Sigmoid colon (tissue), 7 donors: Measurements from ENCODE around the gene LDB2. TPM values are rescaled to one million over a fixed set of nuclear protein-coding genes. Genes with fewer than 3 reads are reported as not detected.

Experiments used
- DNase-seq: peaks from one replicate; pipeline ENCODE4 v3.0.0-alpha.2; 2019
- H3K27ac ChIP-seq, 4 donors: fragments of 200-600 bp; sonication (generic); one replicate each; pipeline ENCODE4 v1.5.1; 2016 to 2019; ENCODE audit warnings: mild to moderate bottlenecking in 1 of 4
- H3K27me3 ChIP-seq, 3 donors: fragments of 200-600 bp; sonication (generic); one replicate each; pipeline ENCODE4 v1.5.1; 2019; ENCODE audit warnings: mild to moderate bottlenecking in 1 of 3
- H3K36me3 ChIP-seq, 4 donors: fragments of 200-600 bp; sonication (generic); one replicate each; pipeline ENCODE4 v1.5.1; 2016 to 2019
- H3K4me1 ChIP-seq, 4 donors: fragments of 200-600 bp; sonication (generic); one replicate each; pipeline ENCODE4 v1.5.1; 2017 to 2019
- H3K4me3 ChIP-seq, 4 donors: fragments of 200-600 bp; sonication (generic); one replicate each; pipeline ENCODE4 v1.5.1; 2017 to 2019; ENCODE audit warnings: mild to moderate bottlenecking in 2 of 4, moderate library complexity in 1 of 4
- H3K9me3 ChIP-seq, 4 donors: fragments of 200-600 bp in 3 of 4; sonication (generic) in 3 of 4; one replicate each; pipeline versions ENCODE4 v1.5.1 to v1.6.1; 2013 to 2019
- EP300 ChIP-seq, 4 donors: sonication (generic); formaldehyde crosslinking; IDR thresholded peaks; one replicate each; pipeline ENCODE4 v1.6.1; 2017; ENCODE audit warnings: antibody characterized with exemption in 4 of 4
- POLR2A ChIP-seq, 2 donors: fragments of 450-650 bp; IDR thresholded peaks; one replicate each; pipeline ENCODE4 v1.6.1; 2016; ENCODE audit warnings: antibody characterized with exemption in 2 of 2, mild to moderate bottlenecking in 2 of 2, moderate library complexity in 2 of 2
- POLR2AphosphoS5 ChIP-seq, 4 donors: sonication (generic); formaldehyde crosslinking; IDR thresholded peaks; one replicate each; pipeline ENCODE4 v1.6.1; 2017; ENCODE audit warnings: antibody characterized with exemption in 4 of 4
- WGBS, 2 donors: extraction: QIAGEN DNeasy Blood & Tissue Kit; methylation state at CpG; one replicate each; pipeline ENCODE4 v1.1.7; 2013; 5-methylcytosine and 5-hydroxymethylcytosine counted together
- intact Hi-C: fragments of 100-400 bp; cut with DNase I; formaldehyde crosslinking; loops from one replicate; pipeline ENCODE4 v1.15.1; 2023
- polyA plus RNA-seq, 3 donors: library from polyadenylated mRNA; stranded (reverse); fragments of 200-250 nt; gene quantifications; one replicate each; pipeline ENCODE4 v1.2.3, GENCODE V29; 2013
- total RNA-seq, 4 donors: library from RNA; depleted of rRNA; stranded (reverse); fragments of >200 nt; gene quantifications; one replicate each; pipeline ENCODE4 v1.1.0, GENCODE V29; 2016
- TF ChIP-seq, protein P1 (sequence below), 4 experiments: fragments of 450-650 bp in 3 of 4; fragments of 200-600 bp in 1 of 4; IDR thresholded peaks; one replicate each; pipeline ENCODE4 v1.5.1; 2016 to 2019; ENCODE audit warnings: antibody characterized with exemption in 4 of 4, mild to moderate bottlenecking in 3 of 4, moderate library complexity in 2 of 4
- donor health status: healthy with polysubstance abuse.
- donor health status: Bipolar disorder and iron deficiency.
- donor health status: healthy.

The LDB2 gene
- total and polyA plus RNA-seq, 7 donors, result 2.1 to 28.5 (median 18.3) TPM

DNA sequence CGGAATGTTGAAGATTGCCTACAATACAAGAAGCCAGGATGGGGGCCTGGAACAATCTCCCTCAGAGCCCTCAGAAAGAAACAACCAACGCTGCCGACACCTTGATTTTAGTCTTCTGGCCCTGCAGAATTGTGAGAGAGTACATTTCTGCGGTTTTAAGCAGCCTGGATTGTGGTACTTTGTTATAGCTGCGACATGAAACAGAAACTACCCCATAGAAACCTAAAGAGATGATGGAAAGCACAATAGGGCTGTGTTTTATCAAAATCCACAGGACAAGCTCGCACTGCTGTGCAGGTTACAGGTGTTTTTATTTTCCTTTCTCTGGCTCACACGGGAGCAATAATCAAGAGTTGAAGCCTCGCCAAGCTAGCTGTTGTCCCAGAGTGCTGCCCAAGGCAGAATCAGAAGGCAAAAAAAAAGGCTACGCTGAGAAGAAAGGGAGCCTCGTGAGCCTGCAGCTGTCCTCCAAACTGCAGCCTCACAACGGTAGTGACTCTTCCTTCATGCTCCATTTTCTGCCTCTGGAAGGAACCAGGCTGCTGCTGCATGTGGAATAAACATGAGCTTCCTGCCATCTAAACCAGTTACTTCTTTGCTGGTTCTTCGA lies 232.4 kb downstream of the LDB2 start:
- no peaks in the 10 kb centered on the region for H3K4me1 ChIP-seq
- no peak overlapping the region for H3K27ac ChIP-seq
- no peaks in the 10 kb centered on the region for H3K36me3 ChIP-seq
- no peak for DNase-seq
- H3K4me3 ChIP-seq, result no peak overlapping the region
- intact Hi-C loops, result no loop called here
- no peaks in the 10 kb centered on the region for H3K9me3 ChIP-seq
- TF ChIP-seq POLR2AphosphoS5 (IDR thresholded peaks at IDR 0.05), result no peak
- TF ChIP-seq, protein P1, sequence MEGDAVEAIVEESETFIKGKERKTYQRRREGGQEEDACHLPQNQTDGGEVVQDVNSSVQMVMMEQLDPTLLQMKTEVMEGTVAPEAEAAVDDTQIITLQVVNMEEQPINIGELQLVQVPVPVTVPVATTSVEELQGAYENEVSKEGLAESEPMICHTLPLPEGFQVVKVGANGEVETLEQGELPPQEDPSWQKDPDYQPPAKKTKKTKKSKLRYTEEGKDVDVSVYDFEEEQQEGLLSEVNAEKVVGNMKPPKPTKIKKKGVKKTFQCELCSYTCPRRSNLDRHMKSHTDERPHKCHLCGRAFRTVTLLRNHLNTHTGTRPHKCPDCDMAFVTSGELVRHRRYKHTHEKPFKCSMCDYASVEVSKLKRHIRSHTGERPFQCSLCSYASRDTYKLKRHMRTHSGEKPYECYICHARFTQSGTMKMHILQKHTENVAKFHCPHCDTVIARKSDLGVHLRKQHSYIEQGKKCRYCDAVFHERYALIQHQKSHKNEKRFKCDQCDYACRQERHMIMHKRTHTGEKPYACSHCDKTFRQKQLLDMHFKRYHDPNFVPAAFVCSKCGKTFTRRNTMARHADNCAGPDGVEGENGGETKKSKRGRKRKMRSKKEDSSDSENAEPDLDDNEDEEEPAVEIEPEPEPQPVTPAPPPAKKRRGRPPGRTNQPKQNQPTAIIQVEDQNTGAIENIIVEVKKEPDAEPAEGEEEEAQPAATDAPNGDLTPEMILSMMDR (IDR thresholded peaks at IDR 0.05), result no peak
- no peak for TF ChIP-seq EP300 (IDR thresholded peaks at IDR 0.05)
- no peaks in the 10 kb centered on the region for H3K27me3 ChIP-seq
- WGBS, 2 donors, result 75 to 83% methylated on average over 12 of the region's 12 CpGs

DNA sequence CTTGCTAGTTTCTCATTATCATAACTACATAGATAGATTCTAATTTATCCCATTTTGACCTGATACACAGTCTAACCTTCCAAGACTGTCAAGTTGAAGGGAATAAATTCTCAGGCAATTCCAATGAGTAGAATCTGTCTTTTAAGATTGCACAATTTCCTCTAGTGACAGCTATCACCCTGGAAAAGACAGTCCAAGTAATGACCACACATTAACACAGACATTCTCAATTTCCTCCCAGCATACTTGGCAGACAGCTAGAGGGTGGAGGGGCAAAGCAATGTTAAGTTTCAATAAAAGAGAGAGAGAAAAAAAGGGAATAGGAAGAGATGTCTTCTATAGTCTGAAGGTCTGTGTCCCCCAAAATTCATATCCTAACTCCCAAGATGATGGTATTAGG lies 234.7 kb downstream of the LDB2 start:
- intact Hi-C loops, result no loop called here
- Histone ChIP-seq H3K4me1 (peaks cover 0 to 7% (median 5%) of the 10 kb centered on the region in 4 donors), H3K27ac (no peak overlapping the region), H3K9me3 (no peaks in the 10 kb centered on the region), H3K27me3 (no peaks in the 10 kb centered on the region), H3K4me3 (no peak overlapping the region), H3K36me3 (no peaks in the 10 kb centered on the region)
- no peak for DNase-seq
- no peak for TF ChIP-seq POLR2A (IDR thresholded peaks at IDR 0.05)
- TF ChIP-seq EP300 (IDR thresholded peaks at IDR 0.05), result no peak
- TF ChIP-seq, protein P1 (IDR thresholded peaks at IDR 0.05), result no peak
- no peak for TF ChIP-seq POLR2AphosphoS5 (IDR thresholded peaks at IDR 0.05)

DNA sequence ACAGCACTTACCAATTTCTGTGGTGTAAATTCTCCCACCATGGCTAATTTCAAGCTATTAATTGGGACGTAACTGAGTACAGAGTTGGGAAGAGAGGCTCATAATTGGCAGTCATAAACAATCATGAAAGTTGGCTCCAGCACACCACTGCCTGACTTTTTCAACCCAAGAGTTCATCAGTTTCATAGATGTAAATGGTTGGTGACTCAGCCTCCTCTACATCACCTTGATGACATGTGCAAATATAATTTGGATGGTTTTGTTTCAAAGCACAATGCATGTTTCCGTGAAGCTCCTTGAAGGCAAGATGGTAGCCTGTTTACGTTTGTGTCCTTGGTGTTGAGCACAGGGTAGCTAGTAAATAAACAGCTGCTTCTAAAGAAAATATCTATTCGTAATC lies 235.1 kb downstream of the LDB2 start:
- 80 to 82% methylated on average over 4 of the region's 4 CpGs for WGBS, 2 donors
- intact Hi-C loops, result no loop called here
- no peak overlapping the region for H3K4me3 ChIP-seq
- no peak overlapping the region for H3K27ac ChIP-seq
- DNase-seq, result no peak
- no peaks in the 10 kb centered on the region for H3K27me3 ChIP-seq
- H3K9me3 ChIP-seq, result no peaks in the 10 kb centered on the region
- TF ChIP-seq, protein P1 (IDR thresholded peaks at IDR 0.05), result no peak
- TF ChIP-seq EP300 (IDR thresholded peaks at IDR 0.05) (no peak), POLR2AphosphoS5 (IDR thresholded peaks at IDR 0.05) (no peak), POLR2A (IDR thresholded peaks at IDR 0.05) (no peak)
- H3K4me1 ChIP-seq, result peaks cover 0 to 9% (median 5%) of the 10 kb centered on the region in 4 donors
- no peaks in the 10 kb centered on the region for H3K36me3 ChIP-seq

DNA sequence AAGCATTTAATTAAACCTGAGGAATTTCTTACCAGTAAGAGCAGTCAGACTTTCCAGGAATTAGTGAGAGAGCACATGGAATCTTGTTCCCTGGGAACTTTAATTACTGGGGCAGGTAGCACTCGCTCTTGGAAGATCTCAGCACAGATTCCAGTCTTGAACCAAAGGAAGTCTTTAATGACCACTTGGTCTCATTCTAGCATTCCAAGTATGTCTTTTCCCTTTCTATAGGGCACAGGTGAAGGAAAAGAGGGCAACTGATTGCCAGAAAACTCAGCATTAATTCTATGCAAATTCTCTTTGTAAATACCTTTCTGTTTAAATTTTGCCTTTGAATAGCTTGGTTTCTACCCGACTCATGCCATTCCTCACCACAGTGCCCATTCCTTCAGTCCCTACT lies 236.6 kb downstream of the LDB2 start:
- intact Hi-C loops, result no loop called here
- H3K4me3 ChIP-seq, result no peak overlapping the region
- H3K36me3 ChIP-seq, result no peaks in the 10 kb centered on the region
- no peaks in the 10 kb centered on the region for H3K27me3 ChIP-seq
- no peak for DNase-seq
- H3K27ac ChIP-seq, result no peak overlapping the region
- peaks cover 0 to 9% (median 5%) of the 10 kb centered on the region in 4 donors for H3K4me1 ChIP-seq
- TF ChIP-seq EP300 (IDR thresholded peaks at IDR 0.05) (no peak), POLR2AphosphoS5 (IDR thresholded peaks at IDR 0.05) (no peak)
- TF ChIP-seq, protein P1 (IDR thresholded peaks at IDR 0.05), result no peak
- 73 to 81% methylated on average over 2 of the region's 2 CpGs for WGBS, 2 donors
- no peaks in the 10 kb centered on the region for H3K9me3 ChIP-seq

DNA sequence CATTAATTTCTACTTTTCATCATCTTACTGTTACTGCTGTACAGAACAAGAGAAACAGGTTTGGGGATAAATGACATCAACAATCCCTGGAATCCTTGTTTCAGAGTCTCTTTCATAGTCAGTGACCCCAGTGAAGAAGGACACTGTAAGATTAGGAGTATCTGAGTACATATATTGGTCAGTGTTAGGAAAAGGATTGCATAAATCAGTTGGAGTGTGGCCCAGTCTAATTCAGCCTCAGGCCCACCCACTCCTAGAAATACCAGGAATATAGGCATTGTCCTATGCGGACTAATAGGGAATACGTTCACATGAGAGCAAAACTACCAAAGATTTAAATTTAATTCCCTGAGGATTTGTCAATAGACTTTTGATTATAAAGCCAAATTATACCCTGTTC lies 237.8 kb downstream of the LDB2 start:
- Histone ChIP-seq H3K36me3 (no peaks in the 10 kb centered on the region), H3K9me3 (no peaks in the 10 kb centered on the region), H3K27ac (no peak overlapping the region), H3K4me3 (no peak overlapping the region), H3K27me3 (no peaks in the 10 kb centered on the region), H3K4me1 (peaks cover 0 to 9% (median 5%) of the 10 kb centered on the region in 4 donors)
- TF ChIP-seq POLR2AphosphoS5 (IDR thresholded peaks at IDR 0.05) (no peak), POLR2A (IDR thresholded peaks at IDR 0.05) (no peak), EP300 (IDR thresholded peaks at IDR 0.05) (no peak)
- TF ChIP-seq, protein P1 (IDR thresholded peaks at IDR 0.05), result no peak
- no peak for DNase-seq
- WGBS, 2 donors, result 91 to 96% methylated on average over 2 of the region's 2 CpGs
- intact Hi-C loops, result no loop called here
